ENCODE measurements around the gene SUMF2.

GRCh38 chr7:56121440-56121839 lies 57.4 kb downstream of the SUMF2 start:
- TF ChIP-seq CTCF (IDR thresholded peaks at IDR 0.05) (no peak), POLR2A (IDR thresholded peaks at IDR 0.05) (no peak)

Measured in thyroid gland (tissue), 4 donors.